HG03432 (cell line): ENCODE measurements around the gene SYNE4.
"Not testable (repeated sequence)": the region's sequence is repeated elsewhere in the genome, so short reads cannot be mapped to it uniquely, and the experiment has no call there.

Experiments
- ATAC-seq: cut with Tn5 transposase; IDR thresholded peaks from one replicate; pipeline ENCODE4 v1.9.1; 2021; ENCODE audit warnings: mild to moderate bottlenecking, moderate library complexity; ENCODE audit not compliant: unreplicated experiment

Gene SYNE4, protein sequence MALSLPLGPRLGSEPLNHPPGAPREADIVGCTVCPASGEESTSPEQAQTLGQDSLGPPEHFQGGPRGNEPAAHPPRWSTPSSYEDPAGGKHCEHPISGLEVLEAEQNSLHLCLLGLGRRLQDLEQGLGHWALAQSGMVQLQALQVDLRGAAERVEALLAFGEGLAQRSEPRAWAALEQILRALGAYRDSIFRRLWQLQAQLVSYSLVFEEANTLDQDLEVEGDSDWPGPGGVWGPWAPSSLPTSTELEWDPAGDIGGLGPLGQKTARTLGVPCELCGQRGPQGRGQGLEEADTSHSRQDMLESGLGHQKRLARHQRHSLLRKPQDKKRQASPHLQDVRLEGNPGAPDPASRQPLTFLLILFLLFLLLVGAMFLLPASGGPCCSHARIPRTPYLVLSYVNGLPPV

DNA sequence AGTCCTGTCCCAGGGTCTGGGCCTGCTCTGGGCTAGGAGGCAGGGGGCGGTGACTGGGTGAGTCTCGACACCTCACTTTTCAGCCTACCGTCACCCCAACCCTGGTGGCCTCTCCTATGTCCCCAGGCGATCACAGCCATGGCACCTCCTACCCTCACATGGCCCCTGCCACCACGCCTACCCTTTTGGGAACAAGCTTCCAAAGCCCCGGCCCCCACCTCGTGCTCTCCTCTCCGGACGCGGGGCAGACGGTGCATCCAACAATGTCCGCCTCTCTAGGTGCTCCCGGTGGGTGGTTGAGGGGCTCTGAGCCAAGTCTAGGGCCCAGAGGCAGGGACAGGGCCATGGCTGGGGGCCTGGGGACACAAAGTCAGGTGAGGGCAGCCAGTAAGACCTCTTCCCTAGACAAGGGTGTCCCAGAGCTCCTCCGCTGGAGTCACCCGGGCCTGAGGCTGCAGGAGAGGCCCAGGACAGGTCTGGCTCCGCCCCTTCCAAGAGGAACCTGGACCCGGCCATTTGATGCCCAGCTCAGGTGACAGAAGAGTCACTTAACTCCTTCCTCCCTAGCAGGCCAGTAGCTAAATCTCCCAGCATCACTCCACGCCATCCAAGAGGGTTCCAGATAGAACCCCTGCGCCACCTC lies at the start of gene SYNE4:
TSS of gene SYNE4 (minus strand) at position 478 of the 643 bp plus-strand sequence. CDS start at position 346, 132 bp downstream.
- no peak for ATAC-seq

DNA sequence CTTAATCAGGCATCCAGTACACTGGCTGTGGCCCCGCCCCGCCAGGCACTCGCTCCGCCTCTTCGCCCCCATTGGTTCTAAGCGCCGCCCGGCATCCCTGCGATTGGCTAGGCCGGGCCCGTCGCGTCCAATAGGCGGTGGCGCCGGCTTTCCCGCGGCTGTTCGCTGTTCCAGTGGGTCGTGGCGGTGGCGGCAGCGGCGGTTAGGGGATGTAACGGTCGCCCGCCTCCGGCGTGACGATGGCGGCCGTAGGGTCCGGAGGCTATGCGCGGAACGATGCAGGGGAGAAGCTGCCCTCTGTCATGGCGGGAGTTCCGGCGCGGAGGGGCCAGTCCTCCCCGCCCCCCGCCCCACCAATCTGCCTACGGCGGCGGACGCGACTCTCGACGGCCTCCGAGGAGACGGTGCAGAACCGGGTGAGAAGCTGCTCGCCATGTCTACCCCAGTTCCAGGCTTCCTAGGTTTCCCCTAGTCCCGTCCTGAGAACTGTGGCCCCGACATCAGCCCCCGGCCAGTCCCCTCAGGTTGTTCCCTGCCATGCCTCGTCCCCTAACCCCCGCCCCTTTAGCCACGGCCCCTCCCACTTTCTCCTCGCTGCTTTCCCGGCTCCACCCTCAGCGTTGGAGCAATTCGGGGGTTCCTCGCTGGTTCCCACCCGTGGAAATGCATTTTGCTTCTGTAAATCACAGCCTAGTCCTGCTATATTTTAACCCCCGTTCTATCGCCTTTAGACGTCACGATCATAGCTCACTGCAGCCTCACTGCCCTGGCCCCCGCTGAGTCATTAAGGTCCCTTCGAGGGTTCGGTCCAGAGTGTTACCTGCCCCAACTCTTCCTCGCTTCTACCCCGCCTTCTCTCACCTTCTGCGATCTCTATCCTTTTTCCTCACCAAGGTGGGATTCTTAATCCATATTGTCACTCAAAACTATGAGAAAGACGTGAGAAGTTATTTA lies 46.4 kb upstream of the SYNE4 start, which contains the start of gene WDR62:
TSS of gene WDR62 (plus strand) at position 165 of the 954 bp plus-strand sequence. CDS start at position 240, 75 bp downstream.
- peak; percentile 72 for ATAC-seq

DNA sequence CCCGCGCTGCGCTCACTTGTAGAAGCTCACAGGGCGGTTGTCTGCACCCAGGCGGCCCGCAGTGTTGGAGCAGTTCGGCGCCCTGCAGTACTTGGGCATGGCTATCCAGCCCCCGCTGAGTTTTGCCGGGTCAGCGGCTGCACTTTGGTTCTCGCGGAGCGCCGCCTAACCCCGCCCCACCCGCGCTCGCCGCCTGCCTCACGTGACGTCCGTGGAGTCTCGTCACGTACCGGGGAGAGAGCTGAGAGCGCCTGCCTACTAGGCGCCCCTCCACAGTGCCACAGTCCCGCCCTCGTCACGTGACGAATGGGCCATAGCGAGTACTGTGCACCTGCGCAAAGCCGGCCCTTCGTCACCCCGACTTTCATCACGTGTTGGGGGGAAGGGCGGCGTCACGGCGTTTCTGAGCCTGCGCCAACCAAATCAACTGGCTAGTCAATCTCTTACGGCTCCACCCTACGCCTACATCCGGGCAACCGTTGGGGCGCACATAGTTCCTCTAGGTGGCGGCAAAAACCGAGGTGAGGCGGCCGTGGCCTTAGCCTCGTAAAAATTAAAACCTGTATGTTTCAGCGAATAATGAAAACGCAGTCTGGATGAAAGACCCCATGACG lies 45.6 kb upstream of the SYNE4 start, which contains the start of gene THAP8:
TSS of gene THAP8 (minus strand) at position 167 of the 614 bp plus-strand sequence. CDS start at position 99, 68 bp downstream.
- peak; percentile 82 for ATAC-seq

DNA sequence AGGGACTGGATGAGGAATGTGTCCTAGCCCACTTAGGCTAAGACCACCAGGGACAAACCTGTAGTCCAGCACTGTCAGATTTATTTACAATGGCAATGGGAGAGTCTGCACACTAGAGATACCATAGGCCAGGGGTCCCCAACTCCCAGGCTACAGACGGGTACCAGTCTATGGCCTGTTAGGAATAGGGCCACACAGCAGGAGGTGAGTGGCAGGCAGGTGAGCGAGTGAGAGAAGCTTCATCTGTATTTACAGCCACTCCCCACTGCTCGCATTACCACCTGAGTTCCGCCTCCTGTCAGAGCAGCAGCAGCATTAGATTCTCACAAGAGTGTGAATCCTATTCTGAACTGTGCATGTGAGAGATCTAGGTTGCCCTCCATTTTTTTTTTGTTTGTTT lies 43.0 kb upstream of the SYNE4 start:
- ATAC-seq, result no peak

DNA sequence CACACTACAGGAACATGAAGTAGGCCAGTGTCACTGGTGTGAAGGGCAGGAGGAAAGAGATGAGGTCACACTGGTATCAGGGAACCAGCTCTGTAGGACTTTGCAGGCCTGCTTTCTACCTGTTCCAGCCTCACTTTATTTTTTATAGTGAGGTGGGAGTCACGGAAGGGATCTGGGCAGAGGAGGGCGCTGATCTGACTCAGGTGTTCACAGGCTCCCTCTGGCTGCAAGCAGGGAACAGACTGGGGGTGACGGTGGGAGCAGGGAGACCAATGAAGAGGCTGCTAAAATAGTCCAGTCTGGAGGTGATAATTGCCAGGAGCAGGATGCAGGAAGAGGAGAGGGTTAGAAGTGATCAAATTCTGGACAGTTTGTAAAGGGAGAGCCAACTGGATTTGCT lies 42.6 kb upstream of the SYNE4 start:
- ATAC-seq, result no peak

DNA sequence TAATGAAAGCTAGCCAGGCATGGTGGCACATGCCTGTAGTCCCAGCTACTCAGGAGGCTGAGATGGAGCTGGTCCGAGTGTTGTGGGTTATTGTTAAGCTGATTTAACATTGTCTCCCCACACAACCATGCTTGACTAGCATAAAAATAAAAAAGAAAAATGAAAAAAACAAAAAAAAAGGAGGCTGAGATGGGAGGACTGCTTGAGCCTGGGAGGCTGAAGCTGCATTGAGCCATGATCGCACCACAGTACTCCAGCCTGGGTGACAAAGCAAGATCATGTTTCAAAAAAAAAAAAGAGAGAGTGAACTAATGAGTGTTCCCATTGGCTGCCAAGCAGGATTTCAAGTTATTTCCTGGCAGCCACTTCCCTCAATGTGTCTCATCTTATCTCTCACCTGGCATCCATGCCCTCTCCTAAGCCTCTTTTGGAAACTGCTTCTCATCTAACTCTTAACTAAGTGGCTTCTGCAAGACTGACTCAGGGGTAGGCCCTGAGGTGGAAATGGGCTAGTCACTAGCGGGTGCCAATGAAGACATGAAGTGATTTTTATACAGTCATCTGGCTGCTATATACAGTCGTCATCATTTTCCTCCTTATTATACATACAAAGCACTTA lies 40.6 kb upstream of the SYNE4 start:
- no peak for ATAC-seq

DNA sequence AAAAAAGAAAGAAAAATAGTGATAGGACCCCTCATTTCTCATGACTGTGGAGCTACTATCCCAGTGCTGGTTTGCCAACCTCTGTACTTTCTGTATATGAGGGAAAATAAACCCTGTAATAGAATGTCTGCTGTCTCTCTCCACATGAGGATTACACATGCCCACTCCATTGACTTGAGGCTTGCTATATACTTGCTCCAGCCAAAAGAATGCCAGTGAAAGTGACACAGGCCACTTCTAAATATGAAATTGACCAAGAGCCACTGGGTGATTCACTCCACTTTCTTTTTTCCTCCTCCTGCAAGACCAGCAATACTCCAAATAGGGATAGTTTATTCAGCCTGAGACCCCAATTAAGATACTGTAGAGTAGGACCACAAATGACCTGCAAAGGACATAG lies 39.2 kb upstream of the SYNE4 start:
- ATAC-seq, result no peak

DNA sequence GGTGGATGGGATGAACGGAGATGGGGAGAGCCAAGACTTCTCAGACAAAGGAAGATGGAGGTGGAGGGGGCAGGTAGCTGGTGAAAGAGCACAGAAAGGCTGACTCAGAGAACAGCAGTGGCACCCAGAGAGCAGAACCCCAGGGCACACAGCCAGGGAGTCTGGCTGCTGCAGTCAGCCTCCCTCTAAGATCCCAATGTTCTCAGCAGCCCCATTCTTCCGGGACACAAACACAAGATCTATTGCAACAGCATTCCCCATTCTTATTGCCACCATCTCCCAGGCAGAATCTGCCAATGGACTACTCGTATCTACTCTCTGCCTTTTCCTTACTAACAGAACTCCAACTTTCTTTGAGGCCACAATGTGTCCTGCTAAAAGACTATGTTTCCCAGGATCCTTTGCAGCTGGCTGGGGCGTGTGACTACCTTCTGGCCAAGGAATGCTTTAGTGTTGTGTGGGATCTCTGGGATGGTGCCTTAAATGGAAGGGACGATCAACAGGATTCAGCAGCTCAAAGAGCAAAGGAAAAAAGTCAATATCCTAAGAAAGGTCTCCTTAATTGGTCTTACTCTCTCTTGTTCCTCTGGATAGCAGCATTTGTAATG lies 37.9 kb upstream of the SYNE4 start:
- no peak for ATAC-seq

DNA sequence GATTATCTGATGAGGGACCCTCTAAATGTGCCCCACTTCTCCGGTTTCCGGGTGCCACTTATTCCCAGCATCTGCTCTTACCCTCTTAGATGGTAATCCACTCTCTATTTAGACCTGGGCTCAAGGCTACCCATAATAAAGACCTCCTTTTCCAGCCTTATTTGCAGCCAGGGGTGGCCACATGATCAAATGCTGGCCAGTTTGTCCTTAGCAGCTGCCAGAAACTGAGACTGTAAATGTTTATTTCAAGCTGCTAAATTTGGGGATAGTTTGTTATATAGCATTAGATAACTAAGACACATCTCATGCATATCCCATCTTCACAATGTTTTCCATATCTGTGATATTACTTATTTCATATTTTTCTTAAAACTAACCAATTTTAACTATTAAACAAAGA lies 35.3 kb upstream of the SYNE4 start:
- ATAC-seq, result no peak

DNA sequence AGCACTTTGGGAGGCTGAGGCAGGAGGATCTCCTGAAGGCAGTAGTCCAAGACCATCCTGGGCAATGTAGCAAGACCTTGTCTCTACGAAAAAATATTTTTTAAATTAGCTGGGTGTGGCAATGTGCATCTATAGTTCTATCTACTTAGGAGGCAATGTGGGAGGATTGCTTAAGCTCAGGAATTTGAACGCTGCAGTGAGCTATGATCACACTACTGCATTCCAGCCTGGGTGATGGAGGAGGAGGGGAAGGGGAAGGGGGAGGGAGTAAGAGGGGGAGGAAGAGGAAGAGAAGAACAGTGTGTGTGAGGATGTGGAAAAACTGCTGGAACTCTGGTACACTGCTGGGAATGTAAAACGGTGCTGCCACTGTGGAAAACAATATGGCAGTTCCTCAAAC lies 33.2 kb upstream of the SYNE4 start:
- ATAC-seq, result no peak

DNA sequence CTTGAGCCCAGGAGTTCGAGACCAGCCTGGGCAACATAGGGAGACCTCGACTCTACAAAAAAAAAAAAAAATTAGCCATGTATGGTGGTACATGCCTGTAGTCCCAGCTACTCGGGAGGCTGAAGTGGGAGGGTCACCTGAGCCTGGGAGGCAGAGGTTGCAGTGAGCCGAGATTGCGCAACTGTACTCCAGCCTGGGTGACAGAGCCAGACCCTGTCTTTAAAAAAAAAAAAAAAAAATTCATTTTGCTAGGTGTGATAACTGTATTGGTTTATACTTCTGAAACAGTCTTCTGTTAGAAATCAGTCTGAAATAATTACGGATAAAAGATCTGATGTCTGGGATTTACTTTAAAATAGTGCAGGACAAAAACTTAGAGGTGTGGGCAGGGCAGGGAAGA lies 32.5 kb upstream of the SYNE4 start:
- ATAC-seq, result not testable (repeated sequence)

DNA sequence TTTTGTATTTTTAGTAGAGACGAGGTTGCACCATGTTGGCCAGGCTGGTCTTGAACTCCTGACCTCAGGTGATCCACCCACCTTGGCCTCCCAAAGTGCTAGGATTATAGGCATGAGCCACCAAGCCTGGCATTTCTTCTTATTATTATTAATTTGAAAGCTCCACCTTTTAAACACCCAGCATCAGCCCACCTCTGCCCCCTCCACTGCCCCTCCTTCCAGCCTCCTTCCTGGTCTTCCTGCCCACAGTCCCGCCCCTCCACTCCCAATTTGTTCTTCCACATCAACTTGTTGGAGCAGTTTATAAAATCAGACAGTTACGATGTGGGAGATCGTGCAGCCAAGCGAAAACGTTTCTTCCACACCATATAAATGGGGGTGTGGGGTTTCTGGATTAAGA lies 31.9 kb upstream of the SYNE4 start:
- no peak for ATAC-seq

DNA sequence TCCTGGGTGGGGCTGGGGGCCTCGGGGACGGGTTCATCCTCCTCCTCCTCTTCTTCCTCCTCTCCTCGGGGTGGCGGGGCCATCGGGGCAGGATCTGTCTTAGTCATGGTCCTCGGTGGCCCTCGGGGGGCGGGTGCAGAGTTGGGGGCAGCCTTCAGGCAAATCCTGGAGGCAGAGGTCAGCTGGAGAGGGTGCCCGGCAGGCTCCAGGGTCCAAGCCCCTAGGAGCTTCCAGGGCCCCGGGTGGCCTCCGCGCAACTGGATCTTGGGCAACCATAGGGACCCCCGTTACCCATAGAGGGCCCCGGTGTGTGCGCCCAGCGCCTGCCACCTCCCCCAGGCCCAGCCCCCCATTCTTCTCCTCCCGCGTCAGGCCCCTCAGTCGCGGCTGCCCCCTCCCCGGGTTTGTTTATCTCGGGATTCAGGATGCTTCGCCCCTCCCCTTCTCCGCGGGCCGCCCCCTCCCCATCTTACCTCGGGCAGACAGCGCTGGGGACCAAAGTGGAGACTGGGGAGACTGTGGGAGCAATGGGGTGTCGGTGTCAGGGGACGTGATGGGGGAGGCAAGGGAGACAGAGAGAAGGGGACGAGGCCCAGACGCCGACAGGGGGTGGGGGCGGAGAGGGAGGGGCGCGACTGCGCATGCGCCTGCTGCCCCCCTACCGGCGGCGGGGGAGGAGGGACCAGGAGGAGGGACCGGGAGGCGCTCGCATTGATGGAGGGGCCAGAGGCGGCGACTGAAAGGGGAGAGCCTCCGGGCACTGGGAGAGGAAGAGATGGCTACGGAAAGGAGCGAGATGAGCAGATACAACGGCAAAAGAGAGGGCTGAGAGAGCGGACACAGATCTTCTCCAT lies 23.9 kb upstream of the SYNE4 start, which contains the start of gene CLIP3:
TSS of gene CLIP3 (minus strand) at position 623 of the 854 bp plus-strand sequence. CDS start at position 107, 516 bp downstream.
- ATAC-seq, result no peak

DNA sequence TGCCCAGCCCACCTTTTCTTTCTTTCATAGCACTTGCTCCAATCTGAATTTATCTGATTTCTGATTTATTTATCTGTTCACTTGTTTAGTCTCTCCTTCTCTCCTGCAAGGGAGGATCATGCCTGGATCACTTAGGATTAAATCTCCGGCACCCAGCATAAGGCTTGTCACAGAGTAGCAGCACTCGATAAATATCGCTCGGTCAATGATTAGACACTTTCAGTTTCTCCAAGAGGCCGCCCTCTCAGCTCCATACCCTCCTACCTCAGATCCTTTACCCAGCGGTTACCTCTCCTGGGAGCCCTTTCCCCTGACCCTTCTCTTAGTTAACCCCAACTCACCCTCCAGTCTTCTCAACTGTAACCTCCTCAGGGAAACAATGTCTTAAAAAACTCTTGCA lies 22.7 kb upstream of the SYNE4 start:
- ATAC-seq, result no peak

DNA sequence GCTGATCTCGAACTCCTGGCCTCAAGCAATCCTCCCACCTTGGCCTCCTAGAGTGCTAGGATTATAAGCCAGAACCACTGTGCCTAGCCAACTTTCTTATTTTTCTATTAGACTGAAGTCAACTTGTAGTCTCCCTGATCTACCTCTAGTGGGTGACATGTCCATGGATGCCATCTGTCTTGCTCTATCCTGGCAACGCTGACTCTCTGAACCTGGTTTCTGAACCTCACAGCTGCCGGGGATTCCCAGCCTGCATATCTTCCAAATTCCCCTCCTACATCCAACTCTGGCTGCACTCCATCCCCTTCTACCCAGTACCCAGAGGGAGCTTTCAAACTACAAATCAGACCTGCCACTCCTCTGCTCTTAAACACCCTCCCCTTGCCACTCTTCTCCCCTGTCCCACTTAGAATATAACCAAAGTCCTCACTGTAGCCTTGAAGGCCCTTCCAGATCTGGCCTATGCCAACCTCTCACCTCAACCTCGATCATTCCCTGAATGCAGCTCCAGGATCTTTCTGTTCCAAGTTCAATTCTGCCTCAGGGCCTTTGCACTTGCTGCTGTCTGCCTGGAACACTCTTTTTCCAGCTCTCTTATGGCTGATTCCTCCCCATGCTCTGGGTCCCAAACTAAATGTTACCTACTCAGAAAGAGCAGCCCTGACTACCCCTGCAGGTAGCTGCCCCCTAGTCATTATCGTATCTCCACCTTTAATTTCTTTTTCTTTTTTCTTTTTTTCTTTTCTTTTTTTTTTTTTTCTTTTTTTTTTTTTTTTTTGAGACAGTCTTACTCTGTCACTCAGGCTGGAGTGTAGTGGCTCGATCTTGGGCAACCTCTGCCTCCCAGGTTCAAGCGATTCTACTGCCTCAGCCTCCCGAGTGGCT lies 21.9 kb upstream of the SYNE4 start:
- no peak for ATAC-seq

DNA sequence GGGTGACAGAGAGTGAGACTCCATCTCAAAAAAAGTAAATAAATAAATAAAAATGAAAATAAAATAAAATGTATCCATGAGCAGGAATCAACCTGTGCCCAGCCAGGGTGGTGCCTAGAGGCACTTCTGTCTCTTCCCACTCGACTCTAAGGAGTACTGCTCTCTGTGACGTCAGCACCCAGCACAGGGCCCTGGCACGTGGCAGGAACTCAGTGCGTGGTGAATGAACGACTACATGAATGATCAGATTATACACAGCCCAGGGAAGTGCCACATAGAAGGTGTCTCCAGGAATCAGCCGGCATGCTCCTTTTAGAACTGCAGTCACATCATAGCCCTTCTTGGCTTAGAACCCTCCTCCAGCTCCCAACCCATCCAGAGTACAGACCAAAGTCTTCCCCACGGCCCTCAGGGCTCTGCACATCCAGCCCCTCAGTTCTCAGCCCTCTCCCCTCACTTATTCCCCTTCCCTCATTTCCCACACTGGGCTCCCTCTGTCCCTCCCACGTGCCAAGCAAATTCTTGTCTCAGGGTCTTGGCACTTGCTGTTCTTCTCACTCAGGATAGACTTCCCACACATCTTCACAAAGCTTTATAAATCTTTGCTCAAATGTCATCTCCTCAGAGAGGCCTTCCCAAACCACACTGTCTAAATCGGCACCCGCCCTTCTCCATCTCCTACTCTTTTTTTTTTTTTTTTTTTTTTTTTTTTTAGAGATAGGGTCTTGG lies 19.9 kb upstream of the SYNE4 start:
- no peak for ATAC-seq

DNA sequence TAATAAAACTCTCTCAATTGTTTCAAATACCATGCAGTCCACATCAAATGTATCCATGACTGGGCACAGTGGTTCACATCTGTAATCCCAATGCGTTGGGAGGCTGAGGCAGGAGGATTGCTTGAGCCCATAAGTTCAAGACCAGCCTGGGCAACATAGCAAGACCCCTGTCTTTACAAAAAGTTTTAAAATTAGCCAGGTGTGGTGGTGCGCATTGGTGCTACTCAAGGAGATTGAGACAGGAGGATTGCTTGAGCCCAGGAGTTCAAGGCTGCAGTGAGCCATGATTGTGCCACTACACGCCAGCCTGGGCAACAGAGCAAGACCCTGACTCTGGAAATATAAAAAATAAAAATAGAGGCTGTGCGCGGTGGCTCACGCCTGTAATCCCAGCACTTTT lies 19.1 kb upstream of the SYNE4 start:
- ATAC-seq, result no peak
